ENCODE results near the gene ZNF445.

Gene ZNF445

GRCh38 chr3:44387404-44387803 lies 90.1 kb downstream of the ZNF445 start:
- no peak for DNase-seq (ENCODE audit: low read depth)
- no peak for TF ChIP-seq CTCF (IDR thresholded peaks at IDR 0.05; ENCODE audit: low read length, missing control alignments)

More at GRCh38 chr3:44387404-44387803, 90.1 kb downstream of the ZNF445 start:
- no peak overlapping the region for H3K4me3 ChIP-seq (replicated peaks; ENCODE audit: low read depth, low read length)

Data from fibroblast of pulmonary artery (primary cell).